MCF 10A (cell line): ENCODE data around the gene HK3. TPM values are rescaled to one million over a fixed set of nuclear protein-coding genes. Genes with fewer than 3 reads are reported as not detected.

ENCODE experiments used
- BruUV-seq: library from RNA; stranded (reverse); fragments of 400-500 nt; replicated peaks from 2 replicates; lab custom pipeline; 2021; lab: Mats Ljungman, UMichigan
- CTCF ChIA-PET: fragments of 300-600 bp; sonication (Branson Sonifier 250); formaldehyde crosslinking; extraction: SDS; loops from one replicate; lab custom pipeline; 2021; ENCODE audit warnings: antibody characterized with exemption, inconsistent platforms; lab: Yijun Ruan, JAX
- POLR2A ChIA-PET: fragments of 300-600, 350-650 bp; sonication (Branson Sonifier 250); formaldehyde crosslinking; extraction: SDS; loops from one replicate; lab custom pipeline; 2020; ENCODE audit warnings: antibody characterized with exemption, inconsistent platforms; lab: Yijun Ruan, JAX
- DNase-seq: peaks from one replicate; pipeline ENCODE4 v3.0.0-alpha.2; 2018; ENCODE audit not compliant: unreplicated experiment
- H3K27ac Mint-ChIP-seq: one replicate; pipeline ENCODE4 v1.8.0; 2022; ENCODE audit warnings: mild to moderate bottlenecking, low read depth, mixed read lengths; ENCODE audit not compliant: unreplicated experiment
- H3K27me3 Mint-ChIP-seq: one replicate; pipeline ENCODE4 v1.8.0; 2022; ENCODE audit warnings: mixed read lengths; ENCODE audit not compliant: insufficient read depth, unreplicated experiment
- H3K36me3 Mint-ChIP-seq: one replicate; pipeline ENCODE4 v1.8.0; 2022; ENCODE audit warnings: mild to moderate bottlenecking, moderate library complexity, mixed read lengths; ENCODE audit not compliant: insufficient read depth, unreplicated experiment
- H3K4me1 Mint-ChIP-seq: one replicate; pipeline ENCODE4 v1.8.0; 2022; ENCODE audit warnings: mixed read lengths; ENCODE audit not compliant: insufficient read depth, unreplicated experiment
- H3K4me3 Mint-ChIP-seq: one replicate; pipeline ENCODE4 v1.8.0; 2022; ENCODE audit warnings: mild to moderate bottlenecking, moderate library complexity, mixed read lengths; ENCODE audit not compliant: unreplicated experiment
- H3K9me3 Mint-ChIP-seq: one replicate; pipeline ENCODE4 v1.8.0; 2022; ENCODE audit warnings: mixed read lengths; ENCODE audit not compliant: unreplicated experiment
- CTCF ChIP-seq: fragments of 200-600 bp; IDR thresholded peaks from one replicate; pipeline ENCODE4 v1.8.0; 2022; ENCODE audit warnings: antibody characterized with exemption, mild to moderate bottlenecking; ENCODE audit not compliant: unreplicated experiment
- intact Hi-C: fragments of 100-400 bp; cut with micrococcal nuclease; formaldehyde crosslinking; loops from 2 replicates; pipeline ENCODE4 v1.14.1; 2022
- total RNA-seq: library from RNA; stranded (reverse); gene quantifications from 2 replicates; pipeline ENCODE4 v1.2.3, GENCODE V29; 2022

HK3 gene
- total RNA-seq, 1 experiment from 2014 or later = not detected

DNA sequence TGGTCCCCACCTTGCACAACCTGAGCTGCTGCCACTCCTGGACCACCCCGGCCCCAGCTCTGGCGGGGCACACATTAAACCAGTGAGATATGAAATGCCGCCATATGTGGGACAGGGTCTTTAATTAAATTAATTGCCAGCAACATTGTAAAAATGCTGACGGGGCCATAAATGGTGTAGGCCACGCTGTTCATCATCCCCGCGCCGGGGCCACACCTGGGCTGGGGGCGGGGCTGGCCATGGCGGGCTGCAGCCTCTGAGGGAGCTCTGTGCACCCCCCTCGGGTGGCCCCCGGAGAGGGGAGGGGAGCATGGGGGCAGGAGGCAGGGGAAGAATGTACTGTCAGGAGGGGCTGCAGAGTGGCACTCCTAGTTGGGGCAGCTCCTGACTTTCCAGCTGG is 47.8 kb downstream of the HK3 start:
- Mint-ChIP-seq H3K9me3 (no peaks in the 10 kb centered on the region), H3K27ac (no peak overlapping the region), H3K36me3 (no peaks in the 10 kb centered on the region), H3K27me3 (peaks cover 20% of the 10 kb centered on the region), H3K4me3 (no peak overlapping the region), H3K4me1 (no peaks in the 10 kb centered on the region)
- BruUV-seq = no TSS peak
- no peak for DNase-seq
- intact Hi-C loops = no loop called here
- ChIA-PET POLR2A (no interaction called here), CTCF (interaction anchor here (1.9 kb wide), 1 partner anchor 190 kb away, joined by 7 read pairs; no protein-coding TSS in a partner anchor)
- no peak for TF ChIP-seq CTCF

- H3K36me3 Mint-ChIP-seq = no peaks in the 10 kb centered on the region
- no peak overlapping the region for H3K27ac Mint-ChIP-seq
- intact Hi-C loops = no loop called here
- CTCF ChIA-PET = interaction anchor here (0.7 to 1.9 kb wide), 2 partner anchors 189 to 190 kb away, joined by 3 to 7 read pairs; no protein-coding TSS in a partner anchor
- H3K4me3 Mint-ChIP-seq = no peak overlapping the region
- TF ChIP-seq CTCF = no peak
- no TSS peak for BruUV-seq
- DNase-seq = no peak
- peaks cover 20% of the 10 kb centered on the region for H3K27me3 Mint-ChIP-seq
- no peaks in the 10 kb centered on the region for H3K9me3 Mint-ChIP-seq
- no peaks in the 10 kb centered on the region for H3K4me1 Mint-ChIP-seq
- POLR2A ChIA-PET = interaction anchor here (1.1 kb wide), 1 partner anchor 29 kb away, joined by 4 read pairs; no protein-coding TSS in a partner anchor
Measured at GRCh38 chr5:176850371-176851245, 48.5 kb downstream of the HK3 start.

DNA sequence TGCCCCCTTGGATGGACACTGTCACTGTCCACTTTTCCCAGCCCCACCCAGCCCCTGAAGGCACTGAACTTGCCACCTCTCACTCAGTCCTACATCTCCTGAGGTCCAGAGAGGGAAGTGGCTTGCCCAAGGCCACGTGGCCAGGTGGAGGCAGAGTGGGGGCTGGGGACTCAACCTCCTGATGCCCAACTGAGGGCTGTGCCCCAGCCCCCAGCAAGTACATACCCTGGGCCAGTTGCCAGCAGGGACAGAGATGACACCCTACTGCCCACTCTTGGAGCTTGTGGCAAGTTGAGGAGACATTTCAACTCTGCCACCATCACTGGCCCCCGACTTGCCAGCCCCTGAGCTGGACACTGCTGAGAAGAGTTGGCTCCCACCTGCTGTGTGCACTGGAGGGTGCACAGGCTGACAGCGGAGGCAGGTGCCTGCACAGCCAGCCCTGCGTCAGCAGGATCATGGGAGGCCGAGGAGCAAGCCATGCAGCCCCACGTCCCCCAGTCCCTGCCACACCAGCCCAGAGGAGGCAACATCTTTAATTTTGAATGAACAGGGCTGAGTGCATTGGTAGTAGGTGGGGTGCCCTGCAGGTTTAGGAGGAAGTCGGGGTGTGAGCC is 49.4 kb downstream of the HK3 start:
- POLR2A ChIA-PET = interaction anchor here (1.1 kb wide), 1 partner anchor 28 kb away, joined by 4 read pairs; no protein-coding TSS in a partner anchor
- Mint-ChIP-seq H3K27me3 (peaks cover 20% of the 10 kb centered on the region), H3K36me3 (no peaks in the 10 kb centered on the region), H3K9me3 (no peaks in the 10 kb centered on the region), H3K27ac (no peak overlapping the region), H3K4me3 (no peak overlapping the region), H3K4me1 (peaks cover 9% of the 10 kb centered on the region)
- intact Hi-C loops = no loop called here
- TF ChIP-seq CTCF = no peak
- DNase-seq = no peak
- CTCF ChIA-PET = interaction anchor here (0.7 kb wide), 1 partner anchor 189 kb away, joined by 3 read pairs; no protein-coding TSS in a partner anchor
- no TSS peak for BruUV-seq

GRCh38 chr5:176848651-176849050 is 50.5 kb downstream of the HK3 start:
- no peak for DNase-seq
- CTCF ChIA-PET = no interaction called here
- no peaks in the 10 kb centered on the region for H3K9me3 Mint-ChIP-seq
- no peaks in the 10 kb centered on the region for H3K36me3 Mint-ChIP-seq
- POLR2A ChIA-PET = interaction anchor here (0.9 kb wide), 1 partner anchor 188 kb away, joined by 3 read pairs; no protein-coding TSS in a partner anchor
- peaks cover 9% of the 10 kb centered on the region for H3K4me1 Mint-ChIP-seq
- no peak overlapping the region for H3K27ac Mint-ChIP-seq
- H3K4me3 Mint-ChIP-seq = no peak overlapping the region
- no TSS peak for BruUV-seq
- TF ChIP-seq CTCF = no peak
- intact Hi-C loops = no loop called here
- H3K27me3 Mint-ChIP-seq = peaks cover 11% of the 10 kb centered on the region
